Fibroblast of mammary gland (primary cell): ENCODE data around the gene MITF.

Experiments
- DNase-seq: peaks from one replicate; pipeline ENCODE4 v3.0.0-alpha.2; 2010; ENCODE audit warnings: low read depth
- H3K4me3 ChIP-seq: 2 replicates; pipeline ENCODE4 v1.5.1; 2011; ENCODE audit warnings: low read depth, mild to moderate bottlenecking, low read length, moderate library complexity; ENCODE audit not compliant: control insufficient read depth
- CTCF ChIP-seq: conservative IDR thresholded peaks from 2 replicates; pipeline ENCODE4 v1.5.1; 2011; ENCODE audit warnings: low read depth, low read length, inconsistent platforms; ENCODE audit not compliant: control insufficient read depth, insufficient read depth

MITF gene

GRCh38 chr3:69825446-69825845 lies 86.2 kb downstream of the MITF start:
- H3K4me3 ChIP-seq: no peak overlapping the region
- DNase-seq: no peak
- TF ChIP-seq CTCF: no peak

GRCh38 chr3:69827127-69827526 lies 87.9 kb downstream of the MITF start:
- H3K4me3 ChIP-seq: no peak overlapping the region
- no peak for DNase-seq
- TF ChIP-seq CTCF: no peak

- no peak for TF ChIP-seq CTCF
- no peak overlapping the region for H3K4me3 ChIP-seq
- no peak for DNase-seq
These were observed 89.6 kb downstream of the MITF start for GRCh38 chr3:69828817-69829216.

- no peak for TF ChIP-seq CTCF
- H3K4me3 ChIP-seq: no peak overlapping the region
- no peak for DNase-seq
These were observed 90.9 kb downstream of the MITF start for GRCh38 chr3:69830147-69830546.

GRCh38 chr3:69831737-69832136 lies 92.5 kb downstream of the MITF start:
- no peak overlapping the region for H3K4me3 ChIP-seq
- DNase-seq: no peak
- no peak for TF ChIP-seq CTCF

- TF ChIP-seq CTCF: no peak
- DNase-seq: no peak
- H3K4me3 ChIP-seq: no peak overlapping the region
These were observed 94.3 kb downstream of the MITF start for GRCh38 chr3:69833591-69833990.

GRCh38 chr3:69838217-69838616 lies 99.0 kb downstream of the MITF start:
- DNase-seq: peak; percentile 100
- no peak overlapping the region for H3K4me3 ChIP-seq
- no peak for TF ChIP-seq CTCF
